Stimulated activated naive CD8-positive, alpha-beta T cell treated with anti-CD3 and anti-CD28 coated beads, Interleukin-15, amount 100 ng/mL, for 72 hours (primary cell): ENCODE data around the gene THBS2.
"Not testable (repeated sequence)": the region's sequence is repeated elsewhere in the genome, so short reads cannot be mapped to it uniquely, and the experiment has no call there.

ENCODE experiments used
- ATAC-seq: fragments of 150-1000 bp; cut with Tn5 transposase; 2 replicates; pipeline ENCODE4 v1.10.0; 2021; ENCODE audit warnings: mild to moderate bottlenecking, moderate library complexity
- DNase-seq, 2 donors: peaks; one replicate each; pipeline ENCODE4 v3.0.0; 2021 to 2022
- H3K27ac Mint-ChIP-seq, 2 donors: one replicate each; pipeline ENCODE4 v1.8.0; 2022; ENCODE audit warnings: mild to moderate bottlenecking in 2 of 2, mixed read lengths in 2 of 2, moderate library complexity in 2 of 2
- H3K27me3 Mint-ChIP-seq: one replicate; pipeline ENCODE4 v1.8.0; 2022; ENCODE audit warnings: mixed read lengths
- H3K4me1 Mint-ChIP-seq: one replicate; pipeline ENCODE4 v1.8.0; 2022; ENCODE audit warnings: mild to moderate bottlenecking, mixed read lengths
- H3K4me3 Mint-ChIP-seq, 2 donors: one replicate each; pipeline ENCODE4 v1.8.0; 2022; ENCODE audit warnings: mild to moderate bottlenecking in 2 of 2, mixed read lengths in 2 of 2, moderate library complexity in 1 of 2
- H3K9me3 Mint-ChIP-seq, 2 donors: one replicate each; pipeline ENCODE4 v1.8.0; 2022; ENCODE audit warnings: mixed read lengths in 2 of 2

Gene THBS2

DNA sequence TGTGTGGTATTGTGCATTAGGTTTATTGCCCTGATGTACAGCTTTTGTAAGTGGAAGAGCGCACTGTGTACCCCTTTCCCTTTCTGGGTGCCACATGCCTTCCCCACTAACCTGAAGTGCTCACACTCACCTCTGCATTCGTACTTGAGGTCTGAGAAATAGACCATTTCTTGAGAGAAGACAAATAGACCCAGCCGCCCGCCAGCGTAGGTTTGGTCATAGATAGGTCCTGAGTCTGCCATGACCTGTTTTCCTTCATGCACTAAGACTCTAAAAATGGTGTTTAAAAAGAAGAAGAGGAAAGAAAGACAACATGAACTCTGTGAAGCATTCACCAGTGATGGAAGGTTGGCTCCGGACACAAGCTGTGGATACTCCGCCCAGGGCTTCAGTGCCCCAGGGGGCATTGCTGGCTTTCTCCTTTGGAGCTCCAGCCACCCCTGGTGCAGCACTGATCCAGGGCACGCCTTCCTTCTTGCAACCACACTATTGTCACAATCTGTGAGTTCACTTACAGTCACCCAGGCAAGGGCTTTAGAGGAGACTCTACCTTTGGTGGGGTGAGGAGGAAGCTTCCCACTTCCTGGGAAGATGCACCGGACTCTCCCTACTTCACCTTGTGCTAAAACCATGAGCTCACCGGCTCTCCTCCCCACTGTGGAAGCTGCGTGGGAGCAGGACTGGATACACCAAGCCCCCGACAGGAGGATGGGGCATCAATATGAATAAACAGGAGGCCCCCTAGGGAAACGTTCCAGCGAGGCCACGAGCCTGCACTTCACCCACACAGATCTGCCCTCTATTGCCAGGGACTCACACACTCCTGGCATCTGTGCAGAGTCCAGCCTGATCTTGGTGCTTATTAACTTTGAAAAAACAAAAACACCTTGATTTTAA, 33.3 kb downstream of the THBS2 start:
- DNase-seq = no peak
- no peak for ATAC-seq
- H3K4me1 Mint-ChIP-seq = peaks cover 1% of the 10 kb centered on the region
- H3K27ac Mint-ChIP-seq = no peak overlapping the region
- no peak overlapping the region for H3K4me3 Mint-ChIP-seq
- H3K9me3 Mint-ChIP-seq = peaks cover 21 to 33% of the 10 kb centered on the region in 2 donors
- peaks cover 12% of the 10 kb centered on the region for H3K27me3 Mint-ChIP-seq

DNA sequence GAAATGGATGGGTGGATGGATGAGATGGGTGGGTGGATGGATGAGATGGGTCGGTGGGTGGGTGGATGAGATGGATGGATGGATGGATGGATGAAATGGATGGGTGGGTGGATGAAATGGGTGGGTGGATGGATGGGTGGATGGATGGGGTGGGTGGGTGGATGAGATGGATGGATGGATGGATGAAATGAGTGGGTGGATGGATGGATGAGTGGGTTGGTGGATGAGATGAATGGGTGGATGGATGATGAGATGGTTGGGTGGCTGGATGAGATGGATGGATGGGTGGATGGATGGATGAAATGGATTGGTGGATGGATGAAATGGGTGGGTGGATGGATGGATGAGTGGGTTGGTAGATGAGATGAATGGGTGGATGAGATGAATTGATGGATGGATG, 35.7 kb downstream of the THBS2 start:
- no peak for ATAC-seq
- peaks cover 13 to 22% of the 10 kb centered on the region in 2 donors for H3K9me3 Mint-ChIP-seq
- no peaks in the 10 kb centered on the region for H3K27me3 Mint-ChIP-seq
- H3K4me1 Mint-ChIP-seq = peaks cover 10% of the 10 kb centered on the region
- DNase-seq = no peak
- H3K4me3 Mint-ChIP-seq = no peak overlapping the region
- H3K27ac Mint-ChIP-seq = no peak overlapping the region

DNA sequence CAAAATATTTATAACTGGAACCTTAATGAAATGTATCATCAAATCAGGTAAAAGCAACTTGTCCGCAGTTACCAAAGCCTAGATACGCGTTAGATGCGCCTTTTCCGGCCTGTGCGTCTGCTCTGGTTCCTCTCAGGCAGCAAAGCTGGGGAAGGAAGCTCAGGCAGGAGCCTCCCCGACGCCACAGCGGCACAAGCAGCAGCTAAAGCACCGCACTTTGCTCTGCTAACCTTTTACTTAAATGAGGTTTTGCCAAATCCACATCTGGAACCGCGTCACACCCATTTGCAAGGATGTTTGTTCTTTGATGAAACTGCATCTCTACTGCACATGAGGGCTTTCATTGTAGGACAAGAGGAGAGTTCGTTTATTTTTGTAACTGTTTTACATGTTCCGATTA, 36.8 kb downstream of the THBS2 start:
- Mint-ChIP-seq H3K9me3 (peaks cover 19 to 25% of the 10 kb centered on the region in 2 donors), H3K4me1 (peaks cover 10% of the 10 kb centered on the region), H3K4me3 (no peak overlapping the region), H3K27me3 (no peaks in the 10 kb centered on the region), H3K27ac (no peak overlapping the region)
- ATAC-seq (no peak), DNase-seq (no peak)

GRCh38 chr6:169215201-169215681, 38.4 kb downstream of the THBS2 start:
- Mint-ChIP-seq H3K27me3 (no peaks in the 10 kb centered on the region), H3K9me3 (peaks cover 31 to 39% of the 10 kb centered on the region in 2 donors), H3K4me3 (no peak overlapping the region), H3K4me1 (peaks cover 10% of the 10 kb centered on the region), H3K27ac (peak overlapping the region in 1 of 2 donors; percentile 50)
- ATAC-seq (no peak), DNase-seq (no peak)

GRCh38 chr6:169214789-169215188, 38.9 kb downstream of the THBS2 start:
- Mint-ChIP-seq H3K27ac (peak overlapping the region in 1 of 2 donors; percentile 47), H3K9me3 (peaks cover 35 to 39% of the 10 kb centered on the region in 2 donors), H3K4me1 (peaks cover 10% of the 10 kb centered on the region)
- ATAC-seq, H3K4me3 Mint-ChIP-seq, H3K27me3 Mint-ChIP-seq, DNase-seq: not testable (repeated sequence)

- ATAC-seq = no peak
- Mint-ChIP-seq H3K9me3 (peaks cover 34 to 35% of the 10 kb centered on the region in 2 donors), H3K4me3 (peak overlapping the region in 1 of 2 donors; percentile 80), H3K4me1 (peaks cover 10% of the 10 kb centered on the region), H3K27ac (peak overlapping the region in 1 of 2 donors; percentile 24), H3K27me3 (no peaks in the 10 kb centered on the region)
- DNase-seq = peak in 1 of 2 donors; percentile 7
Observed at GRCh38 chr6:169213814-169214520, 39.7 kb downstream of the THBS2 start.

- Mint-ChIP-seq H3K4me3 (peak overlapping the region; percentile 80 to 83), H3K9me3 (peaks cover 25 to 32% of the 10 kb centered on the region in 2 donors), H3K4me1 (peaks cover 10% of the 10 kb centered on the region), H3K27me3 (no peaks in the 10 kb centered on the region), H3K27ac (peak overlapping the region; percentile 37 to 97)
- DNase-seq (peak; percentile 92 to 95), ATAC-seq (peak; percentile 99)
Observed at GRCh38 chr6:169212897-169213813, 40.5 kb downstream of the THBS2 start.

DNA sequence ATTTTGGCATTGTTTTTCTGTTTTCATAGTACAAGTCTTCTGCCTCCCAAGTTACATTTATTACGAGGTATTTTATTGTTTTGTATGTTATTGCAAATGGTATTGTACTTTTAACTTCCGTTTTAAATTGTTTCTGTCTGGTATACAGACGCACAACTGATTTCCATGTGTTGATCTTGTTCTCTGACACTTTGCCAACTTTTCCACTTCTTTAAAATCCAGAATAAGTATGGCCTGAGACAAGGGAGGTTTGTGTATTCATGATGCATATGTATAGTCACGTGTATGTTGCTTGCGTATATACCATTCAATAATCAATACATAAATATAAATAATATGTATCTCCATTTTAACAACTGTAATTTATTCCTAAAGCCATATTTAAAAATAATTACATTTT, 41.2 kb downstream of the THBS2 start:
- ATAC-seq (no peak), DNase-seq (no peak)
- peaks cover 22 to 37% of the 10 kb centered on the region in 2 donors for H3K9me3 Mint-ChIP-seq
- H3K4me3 Mint-ChIP-seq = peak overlapping the region in 1 of 2 donors; percentile 60
- no peaks in the 10 kb centered on the region for H3K27me3 Mint-ChIP-seq
- peak overlapping the region in 1 of 2 donors; percentile 43 for H3K27ac Mint-ChIP-seq
- H3K4me1 Mint-ChIP-seq = peaks cover 10% of the 10 kb centered on the region

DNA sequence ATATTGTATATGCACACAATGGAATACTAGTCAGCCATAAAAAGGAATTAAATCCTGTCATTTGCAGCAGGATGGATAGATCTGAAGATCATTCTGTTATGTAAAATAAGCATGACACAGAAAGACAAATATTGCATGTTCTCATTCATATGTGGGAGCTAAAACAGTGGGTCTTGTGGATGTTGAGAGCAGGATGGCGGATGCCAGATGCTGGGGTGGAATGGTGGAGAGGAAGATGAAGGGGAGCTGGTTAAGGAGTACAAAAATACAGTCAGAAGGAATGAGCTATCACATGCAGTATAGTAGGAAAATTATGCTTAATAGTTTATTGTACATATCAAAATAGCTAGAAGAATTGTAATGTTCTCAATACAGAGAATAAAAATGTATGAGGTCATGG, 41.8 kb downstream of the THBS2 start:
- no peak overlapping the region for H3K27ac Mint-ChIP-seq
- H3K27me3 Mint-ChIP-seq = no peaks in the 10 kb centered on the region
- H3K4me1 Mint-ChIP-seq = peaks cover 10% of the 10 kb centered on the region
- ATAC-seq = no peak
- DNase-seq = no peak
- H3K4me3 Mint-ChIP-seq = peak overlapping the region in 1 of 2 donors; percentile 56
- peaks cover 27 to 39% of the 10 kb centered on the region in 2 donors for H3K9me3 Mint-ChIP-seq

DNA sequence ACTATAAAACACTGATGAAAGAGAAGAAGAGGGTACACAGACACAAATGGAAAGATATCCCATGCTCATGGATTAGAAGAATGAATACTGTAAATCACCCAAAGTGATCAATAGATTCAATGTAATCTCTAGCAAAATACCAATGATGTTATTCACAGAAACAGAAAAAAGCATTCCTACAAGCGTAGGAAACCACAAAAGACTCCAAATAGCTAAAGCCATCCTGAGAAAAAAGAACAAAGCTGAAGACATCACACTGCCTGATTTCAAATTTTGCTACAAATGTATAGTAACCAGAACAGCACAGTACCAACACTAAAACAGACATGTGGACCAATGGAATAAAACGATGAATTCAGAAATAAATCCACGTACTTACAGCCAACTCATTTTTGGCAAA, 43.0 kb downstream of the THBS2 start:
- Mint-ChIP-seq H3K27ac (no peak overlapping the region), H3K27me3 (no peaks in the 10 kb centered on the region), H3K9me3 (peaks cover 32 to 45% of the 10 kb centered on the region in 2 donors), H3K4me1 (peaks cover 10% of the 10 kb centered on the region), H3K4me3 (no peak overlapping the region)
- ATAC-seq (no peak), DNase-seq (no peak)

GRCh38 chr6:169208011-169208410, 45.6 kb downstream of the THBS2 start:
- H3K4me1 Mint-ChIP-seq = no peaks in the 10 kb centered on the region
- no peak for ATAC-seq

DNA sequence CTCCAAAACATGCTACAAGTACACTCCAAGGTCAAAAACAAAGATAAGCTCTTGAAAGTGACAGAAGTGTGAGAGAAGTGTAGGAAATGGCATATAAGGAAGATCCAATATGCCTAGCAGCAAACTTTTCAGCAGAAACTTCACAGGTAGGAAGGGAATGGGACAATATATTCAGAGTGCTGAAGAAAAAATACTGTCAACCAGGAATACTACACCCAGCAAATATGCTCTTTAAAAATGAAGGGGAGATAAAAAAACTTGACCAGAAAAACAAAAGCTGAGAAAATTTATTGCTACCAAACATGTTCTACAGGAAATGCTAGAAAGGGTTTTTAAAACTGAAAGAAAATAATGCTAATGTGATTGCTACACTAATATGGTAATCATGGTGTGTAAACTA, 46.2 kb downstream of the THBS2 start:
- ATAC-seq = no peak
- peaks cover 32 to 44% of the 10 kb centered on the region in 2 donors for H3K9me3 Mint-ChIP-seq

More at GRCh38 chr6:169208011-169208410, 45.6 kb downstream of the THBS2 start:
- H3K27ac Mint-ChIP-seq = no peak overlapping the region
- no peaks in the 10 kb centered on the region for H3K27me3 Mint-ChIP-seq
- no peak for DNase-seq
- no peak overlapping the region for H3K4me3 Mint-ChIP-seq
- peaks cover 32 to 45% of the 10 kb centered on the region in 2 donors for H3K9me3 Mint-ChIP-seq

DNA sequence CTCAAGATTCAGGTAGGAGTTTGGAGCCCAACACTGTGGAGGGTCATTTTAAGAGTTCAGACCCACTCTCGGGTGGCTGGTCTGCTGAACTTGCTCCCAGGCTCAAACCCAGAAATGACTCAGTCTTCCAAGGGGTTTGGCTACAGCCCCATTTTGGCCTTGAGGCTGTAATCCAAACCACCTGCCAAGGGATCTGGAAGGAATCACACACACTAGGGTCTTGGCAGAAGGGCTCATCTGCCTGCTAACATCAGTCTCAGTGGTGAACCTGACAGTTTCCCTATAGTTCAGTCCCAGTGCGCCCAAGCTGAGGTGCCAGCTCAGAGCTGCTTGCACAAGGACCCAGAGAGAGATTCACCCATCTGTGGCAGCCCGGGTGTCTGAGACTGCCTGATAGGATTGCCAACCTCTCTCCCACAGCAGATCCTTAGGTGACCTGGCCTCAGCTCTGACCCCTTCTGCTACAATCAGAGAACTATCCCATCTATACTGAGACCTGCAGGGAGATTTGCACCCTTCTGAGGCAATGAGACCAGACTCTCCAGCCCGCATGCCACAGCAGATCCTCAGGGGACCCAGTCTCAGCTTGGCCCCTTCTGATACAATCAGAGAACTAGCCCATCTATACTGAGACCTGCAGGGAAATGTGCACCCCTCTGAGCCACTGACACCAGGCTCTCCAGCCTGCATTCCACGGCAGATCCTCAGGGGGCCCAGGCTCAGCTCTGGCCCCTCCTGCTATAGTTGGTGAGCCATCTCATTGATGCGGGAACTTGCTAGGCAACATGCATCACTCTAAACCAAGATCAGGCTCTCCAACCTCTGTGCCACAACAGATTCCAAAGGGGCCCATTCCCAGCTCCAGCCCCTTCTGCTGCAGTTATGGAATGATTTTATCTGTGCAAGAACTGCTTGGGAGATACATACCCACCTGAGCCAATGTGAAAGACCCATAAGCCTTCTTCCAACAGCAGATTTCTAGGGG, 48.2 kb downstream of the THBS2 start:
- ATAC-seq (no peak), DNase-seq (no peak)
- Mint-ChIP-seq H3K27me3 (no peaks in the 10 kb centered on the region), H3K9me3 (peaks cover 17 to 29% of the 10 kb centered on the region in 2 donors), H3K4me3 (no peak overlapping the region), H3K27ac (no peak overlapping the region), H3K4me1 (no peaks in the 10 kb centered on the region)

More for the DNA sequence above, 46.2 kb downstream of the THBS2 start:
- Mint-ChIP-seq H3K4me1 (no peaks in the 10 kb centered on the region), H3K27me3 (no peaks in the 10 kb centered on the region), H3K4me3 (no peak overlapping the region), H3K27ac (no peak overlapping the region)
- DNase-seq = no peak

DNA sequence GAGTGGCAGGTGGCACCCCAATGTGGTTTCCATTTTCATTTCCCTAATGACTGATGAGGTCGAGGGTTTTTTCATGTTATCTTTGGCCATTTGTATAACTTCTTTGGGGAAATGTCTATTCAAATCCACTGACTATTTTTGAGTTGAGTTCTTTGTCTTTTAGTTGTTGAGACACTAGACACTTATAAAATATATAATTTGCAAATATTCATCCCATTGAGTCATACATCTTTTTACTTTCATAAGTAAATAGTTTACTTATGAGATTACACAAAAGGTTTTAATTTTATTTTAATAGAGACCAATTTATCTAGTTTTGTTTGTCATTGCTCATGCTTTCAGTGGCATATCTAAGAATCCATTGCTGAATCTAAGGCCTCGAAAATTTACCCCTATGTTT, 49.5 kb downstream of the THBS2 start:
- no peak overlapping the region for H3K27ac Mint-ChIP-seq
- ATAC-seq (no peak), DNase-seq (no peak)
- H3K9me3 Mint-ChIP-seq = peaks cover 15 to 20% of the 10 kb centered on the region in 2 donors
- no peaks in the 10 kb centered on the region for H3K4me1 Mint-ChIP-seq
- no peak overlapping the region for H3K4me3 Mint-ChIP-seq
- no peaks in the 10 kb centered on the region for H3K27me3 Mint-ChIP-seq
